Activated CD4-positive, alpha-beta T cell treated with anti-CD3 and anti-CD28 coated beads for 24 hours (primary cell): Measurements from ENCODE around the gene ESYT1.

Experiments used
- DNase-seq, 2 donors: peaks; one replicate each; pipeline ENCODE4 v3.0.0-alpha.2; 2020; ENCODE audit warnings: low read depth in 2 of 2

The ESYT1 gene

DNA sequence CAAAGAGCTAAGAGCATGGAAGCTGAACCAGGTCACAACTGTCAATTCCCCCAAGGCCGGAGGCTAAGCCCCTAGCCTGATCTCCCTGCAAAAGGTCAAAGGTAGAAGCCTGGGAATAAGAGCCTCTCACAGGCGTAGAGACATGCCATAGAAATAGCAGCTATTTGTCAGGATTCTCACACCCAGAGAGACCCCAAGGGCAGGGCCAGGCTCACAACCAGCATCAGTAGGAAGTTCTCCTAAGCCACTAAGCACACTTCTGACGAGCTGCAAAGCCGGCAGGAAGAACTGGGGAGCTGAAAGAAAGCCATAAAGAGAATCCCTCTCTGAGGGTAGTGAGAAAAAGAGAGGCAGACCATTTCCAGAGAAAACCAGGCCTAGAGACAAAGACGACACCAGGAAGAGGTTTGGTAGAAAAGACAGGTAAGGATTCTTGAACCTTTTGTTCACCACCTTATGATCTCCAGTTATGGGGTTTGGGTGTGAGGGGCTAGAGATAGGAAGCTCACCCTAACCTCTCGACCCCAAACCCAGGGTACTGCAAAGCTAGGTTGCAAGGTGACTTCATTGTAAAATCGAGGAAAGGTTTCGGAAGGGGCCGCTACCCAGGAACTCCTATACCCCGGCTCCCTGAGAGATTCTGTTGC lies 60.2 kb downstream of the ESYT1 start:
- DNase-seq: no peak

DNA sequence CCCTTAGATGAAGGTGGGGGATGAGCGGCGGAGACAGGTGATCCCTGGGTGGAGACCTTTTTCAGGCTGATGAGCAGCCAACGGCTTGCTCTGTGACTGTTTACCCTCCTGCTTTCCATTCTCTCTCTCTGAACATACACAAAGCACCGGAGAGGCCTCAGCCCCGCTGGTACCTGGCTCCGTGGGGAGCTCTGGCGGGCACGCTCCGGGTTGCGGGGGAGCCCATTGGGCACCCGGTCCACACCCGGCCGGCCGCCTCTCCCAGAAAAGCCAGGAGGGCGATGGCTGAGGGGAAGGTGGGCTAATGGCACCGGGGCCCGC lies 60.7 kb downstream of the ESYT1 start:
- DNase-seq: no peak

DNA sequence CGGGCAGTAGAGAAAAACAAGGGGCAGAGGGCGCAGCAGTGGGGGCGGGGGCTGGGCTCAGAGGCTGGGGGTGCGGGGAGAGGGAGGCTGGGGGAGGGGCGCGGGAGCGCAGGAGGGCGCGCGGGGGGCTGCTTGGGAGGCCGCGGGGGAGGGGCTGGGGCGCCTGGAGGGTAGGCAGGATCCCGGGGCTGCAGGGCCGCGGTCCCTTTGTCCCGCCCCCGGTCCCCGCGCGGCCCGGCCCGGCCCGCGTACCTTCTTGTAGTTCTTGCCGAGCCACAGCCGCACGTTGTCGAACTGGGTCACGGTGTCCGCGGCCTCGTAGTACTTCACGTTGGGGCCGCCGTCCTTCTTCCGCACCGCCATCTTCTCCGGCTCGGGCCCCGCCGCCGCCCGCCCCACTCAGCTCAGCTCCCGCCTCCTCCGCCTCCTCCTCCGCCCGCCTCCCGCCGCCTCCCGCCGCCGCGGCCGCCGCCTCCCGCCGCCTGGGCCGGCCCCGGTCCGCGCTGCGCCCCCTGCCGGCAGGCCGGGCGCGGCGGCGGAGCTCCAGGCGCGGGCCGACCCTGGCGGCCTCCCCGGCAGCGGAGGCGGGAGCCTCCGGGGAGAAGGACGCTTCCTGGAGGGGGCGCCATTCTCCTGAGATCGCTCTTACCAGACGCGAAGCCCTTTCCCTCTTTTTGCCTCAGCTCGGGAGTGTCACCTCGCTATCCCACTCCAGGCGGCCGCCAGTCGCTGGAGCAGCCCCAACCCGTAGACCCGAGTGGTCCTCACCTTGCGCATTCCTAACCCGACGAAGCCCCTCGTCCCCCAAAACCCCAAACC lies 61.2 kb downstream of the ESYT1 start, which contains the start of gene SMARCC2:
TSS of gene SMARCC2 (minus strand) at position 385 of the 819 bp plus-strand sequence. CDS start at position 363, 22 bp downstream.
- DNase-seq: peak; percentile 78 to 80

DNA sequence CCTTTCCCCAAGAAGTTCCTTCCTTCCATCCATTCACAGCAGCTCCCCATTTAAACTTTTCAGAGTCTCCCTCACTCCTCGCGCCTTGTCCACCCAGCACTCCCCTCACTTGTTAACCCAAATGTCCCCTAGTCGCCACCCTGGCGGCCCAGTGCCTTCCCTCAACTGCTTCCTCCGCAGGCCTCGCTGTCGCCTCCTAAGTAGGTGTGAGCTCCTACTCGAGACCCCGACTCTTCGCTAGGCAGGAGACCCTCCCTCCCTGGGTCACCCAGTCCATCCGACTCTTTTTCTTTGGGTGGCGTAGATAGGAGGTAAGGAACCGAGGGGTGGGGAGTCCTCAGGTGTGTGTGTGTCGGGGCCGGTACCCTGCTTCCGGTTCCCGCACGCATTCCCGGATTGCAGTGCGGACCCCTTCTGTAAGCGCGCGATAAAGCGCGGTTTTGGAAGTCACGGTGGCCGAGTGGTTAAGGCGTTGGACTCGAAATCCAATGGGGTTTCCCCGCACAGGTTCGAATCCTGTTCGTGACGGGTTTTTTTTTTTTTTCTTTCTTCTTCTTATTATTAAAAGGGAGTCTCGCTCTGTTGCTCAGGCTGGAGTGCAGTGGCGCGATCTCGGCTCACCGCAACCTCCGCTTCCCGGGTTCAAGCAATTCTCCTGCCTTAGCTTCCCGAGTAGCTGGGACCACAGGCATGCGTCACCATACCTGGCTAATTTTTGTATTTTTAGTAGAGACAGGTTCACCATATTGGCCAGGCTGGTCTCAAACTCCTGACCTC lies 62.0 kb downstream of the ESYT1 start:
- DNase-seq: peak; percentile 87

DNA sequence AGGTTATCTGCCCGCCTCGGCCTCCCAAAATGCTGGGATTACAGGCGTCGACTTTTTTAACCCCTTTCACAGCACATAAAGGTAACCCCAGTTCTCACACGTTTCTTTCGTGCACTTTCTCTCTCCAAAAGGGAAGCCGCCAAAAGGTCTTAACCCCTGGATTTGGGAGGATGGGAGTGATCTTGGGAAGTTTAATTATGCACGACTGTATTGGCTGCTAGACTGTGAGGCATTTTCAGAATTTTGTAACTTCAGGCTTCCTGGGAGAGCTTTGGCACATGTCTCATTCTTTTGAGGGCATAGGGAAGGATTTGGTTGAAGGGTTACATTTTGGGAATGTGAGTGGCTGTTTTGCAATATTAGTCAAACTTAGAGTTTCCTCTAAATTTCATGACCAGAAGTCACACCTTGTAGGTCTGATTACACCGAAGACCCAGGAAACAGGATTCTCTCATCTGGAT lies 62.7 kb downstream of the ESYT1 start:
- no peak for DNase-seq

DNA sequence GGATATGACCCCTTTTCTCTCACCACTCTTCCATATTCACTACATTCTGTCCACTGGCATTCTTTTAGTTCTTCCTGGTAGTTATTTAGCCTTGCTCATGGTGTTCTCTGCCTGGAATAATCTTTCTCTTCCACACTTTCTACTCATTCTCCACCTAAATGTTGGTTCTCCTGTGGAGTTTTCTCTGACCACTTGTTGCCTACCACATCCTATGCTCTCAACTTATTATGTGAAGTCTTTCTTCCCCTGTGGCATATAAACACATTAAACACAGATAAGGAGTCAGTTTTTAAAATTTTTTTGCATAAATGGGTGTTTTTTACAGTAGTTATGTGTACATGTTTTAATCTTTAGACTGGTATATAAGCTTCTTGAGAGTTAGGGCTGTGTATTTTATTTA lies 64.5 kb downstream of the ESYT1 start:
- DNase-seq: no peak

DNA sequence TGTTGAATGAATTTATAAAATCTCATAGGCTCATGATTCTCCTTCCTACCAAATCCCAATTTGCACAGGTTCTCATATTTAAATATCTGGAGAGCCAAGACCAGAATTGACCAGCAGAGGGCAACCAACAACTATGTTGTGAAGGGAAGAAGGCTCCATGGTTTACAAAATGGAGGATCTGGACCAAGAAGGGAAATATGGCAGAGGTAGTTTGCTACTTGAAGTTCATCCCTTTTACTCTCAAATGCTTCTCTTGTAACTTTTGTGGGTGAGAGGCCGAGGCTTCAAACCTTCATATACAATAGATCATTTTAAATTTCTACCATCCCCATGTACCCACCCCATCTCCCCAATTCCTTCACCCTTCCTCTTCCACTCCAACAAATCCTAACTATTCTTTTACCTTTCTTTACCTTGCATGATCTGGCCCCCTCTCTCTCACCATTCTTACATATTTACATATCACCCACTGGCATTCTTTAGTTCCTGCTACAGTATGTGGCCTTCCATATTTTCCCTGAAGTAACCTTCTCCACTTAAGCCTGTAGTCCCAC lies 65.0 kb downstream of the ESYT1 start:
- peak; percentile 62 to 74 for DNase-seq
